GM12878 (cell line): Measurements from ENCODE around the gene ZBED1. TPM values are rescaled to one million over a fixed set of nuclear protein-coding genes. Genes with fewer than 3 reads are reported as not detected.
A peak's percentile ranks its signal among the peaks of the same experiment; 100 is the strongest.

Source experiments
- ASH2L ChIP-seq: fragments of 300-600, 200-600 bp; sonication (generic); IDR thresholded peaks from 2 replicates; pipeline ENCODE4 v1.6.1; 2017; ENCODE audit warnings: low read depth, mild to moderate bottlenecking, borderline replicate concordance
- BCL11A ChIP-seq: IDR thresholded peaks from 2 replicates; pipeline ENCODE4 v1.6.1; 2011; ENCODE audit warnings: low read depth, low read length
- BMI1 ChIP-seq: fragments of 450-650 bp; IDR thresholded peaks from 2 replicates; pipeline ENCODE4 v1.6.1; 2016; ENCODE audit warnings: mild to moderate bottlenecking, moderate library complexity, borderline replicate concordance
- CBX5 ChIP-seq: sonication (generic); IDR thresholded peaks from 2 replicates; pipeline ENCODE4 v1.6.1; 2016; ENCODE audit warnings: low read depth, moderate library complexity, mild to moderate bottlenecking, inconsistent platforms
- CEBPB ChIP-seq, 2 experiments: fragments of 150-350 bp in 1 of 2; IDR thresholded peaks; 2 replicates each; pipeline ENCODE4 v1.6.1; 2012 to 2014; ENCODE audit warnings: low read depth in 2 of 2, low read length in 2 of 2, borderline replicate concordance in 1 of 2, inconsistent platforms in 1 of 2
- GATAD2B ChIP-seq: fragments of 450-650 bp; conservative IDR thresholded peaks from 2 replicates; pipeline ENCODE4 v1.6.1; 2017; ENCODE audit warnings: low read depth, mild to moderate bottlenecking, moderate library complexity
- JUNB ChIP-seq: IDR thresholded peaks from 2 replicates; pipeline ENCODE4 v1.6.1; 2016; ENCODE audit warnings: antibody characterized with exemption, mild to moderate bottlenecking
- KDM1A ChIP-seq: fragments of 200-600 bp; sonication (generic); IDR thresholded peaks from 2 replicates; pipeline ENCODE4 v1.6.1; 2016; ENCODE audit warnings: borderline replicate concordance
- NBN ChIP-seq: fragments of 450-650 bp; IDR thresholded peaks from 2 replicates; pipeline ENCODE4 v1.6.1; 2016
- NR2F1 ChIP-seq: fragments of 450-650 bp; conservative IDR thresholded peaks from 2 replicates; pipeline ENCODE4 v1.6.1; 2017; ENCODE audit warnings: mild to moderate bottlenecking
- RAD21 ChIP-seq: IDR thresholded peaks from 2 replicates; pipeline ENCODE4 v1.6.1; 2011; ENCODE audit warnings: mild to moderate bottlenecking, low read depth, low read length, moderate library complexity; ENCODE audit not compliant: insufficient read depth
- RCOR1 ChIP-seq: conservative IDR thresholded peaks from 2 replicates; pipeline ENCODE4 v1.6.1; 2012; ENCODE audit warnings: low read depth, low read length, improper control_type of control experiment
- SMARCA5 ChIP-seq: fragments of 450-650 bp; IDR thresholded peaks from 2 replicates; pipeline ENCODE4 v1.6.1; 2017; ENCODE audit warnings: mild to moderate bottlenecking
- SREBF2 ChIP-seq: IDR thresholded peaks from 2 replicates; pipeline ENCODE4 v1.6.1; 2012; ENCODE audit warnings: mild to moderate bottlenecking, low read length
- ZSCAN29 ChIP-seq: fragments of 450-650 bp; IDR thresholded peaks from 2 replicates; pipeline ENCODE4 v1.6.1; 2017; ENCODE audit warnings: mild to moderate bottlenecking, moderate library complexity
- polyA plus RNA-seq, 11 experiments: library from polyadenylated mRNA; depleted of rRNA in 4 of 11; unstranded in 6 of 11; stranded (reverse) in 5 of 11; fragments of >200 nt; fragmentation: Nextera tagmentation in 4 of 11; fragmentation: Illumina TruSeq in 1 of 11; extraction: Ambion mirVana in 4 of 11; extraction: Trizol in 1 of 11; gene quantifications; 1 replicate in 1 of 11; 2 replicates in 10 of 11; pipeline versions ENCODE4 v1.2.1 to v1.2.3, GENCODE V29; 2011 to 2016; ENCODE audit warnings: inconsistent platforms in 2 of 11, missing spikeins in 2 of 11, low read depth in 1 of 11
- total RNA-seq, 4 experiments: library from RNA; depleted of rRNA in 3 of 4; stranded (reverse); fragments of >200 nt in 3 of 4; fragmentation: Illumina TruSeq in 1 of 4; extraction: Trizol in 1 of 4; gene quantifications; 2 replicates each; pipeline versions ENCODE4 v1.2.1 to v1.2.3, GENCODE V29; 2013 to 2021
- TF ChIP-seq, protein P1 (sequence below): fragments of 450-650 bp; IDR thresholded peaks from 2 replicates; pipeline ENCODE4 v1.6.1; 2017; ENCODE audit warnings: mild to moderate bottlenecking, low read depth, inconsistent platforms; ENCODE audit not compliant: poor library complexity, severe bottlenecking
- TF ChIP-seq, protein P2 (sequence below): fragments of 450-650 bp; IDR thresholded peaks from 2 replicates; pipeline ENCODE4 v1.6.1; 2018; ENCODE audit warnings: borderline replicate concordance, mild to moderate bottlenecking; ENCODE audit not compliant: partially characterized antibody
- TF ChIP-seq, protein P3 (sequence below): IDR thresholded peaks from 2 replicates; pipeline ENCODE4 v1.6.1; 2012; ENCODE audit warnings: low read depth, low read length, improper control_type of control experiment
- TF ChIP-seq, protein P4 (sequence below): IDR thresholded peaks from 2 replicates; pipeline ENCODE4 v1.6.1; 2012; ENCODE audit warnings: mild to moderate bottlenecking, low read depth, low read length
- TF ChIP-seq, protein P5 (sequence below): IDR thresholded peaks from 2 replicates; pipeline ENCODE4 v1.6.1; 2012; ENCODE audit warnings: low read length, inconsistent platforms

ZBED1 gene
- total and polyA plus RNA-seq, 10 of the 15 experiments (the other 5 are each of a cell fraction or from before 2014, with no cell fraction given) = 1.9 to 75.5 (median 40.5) TPM

DNA sequence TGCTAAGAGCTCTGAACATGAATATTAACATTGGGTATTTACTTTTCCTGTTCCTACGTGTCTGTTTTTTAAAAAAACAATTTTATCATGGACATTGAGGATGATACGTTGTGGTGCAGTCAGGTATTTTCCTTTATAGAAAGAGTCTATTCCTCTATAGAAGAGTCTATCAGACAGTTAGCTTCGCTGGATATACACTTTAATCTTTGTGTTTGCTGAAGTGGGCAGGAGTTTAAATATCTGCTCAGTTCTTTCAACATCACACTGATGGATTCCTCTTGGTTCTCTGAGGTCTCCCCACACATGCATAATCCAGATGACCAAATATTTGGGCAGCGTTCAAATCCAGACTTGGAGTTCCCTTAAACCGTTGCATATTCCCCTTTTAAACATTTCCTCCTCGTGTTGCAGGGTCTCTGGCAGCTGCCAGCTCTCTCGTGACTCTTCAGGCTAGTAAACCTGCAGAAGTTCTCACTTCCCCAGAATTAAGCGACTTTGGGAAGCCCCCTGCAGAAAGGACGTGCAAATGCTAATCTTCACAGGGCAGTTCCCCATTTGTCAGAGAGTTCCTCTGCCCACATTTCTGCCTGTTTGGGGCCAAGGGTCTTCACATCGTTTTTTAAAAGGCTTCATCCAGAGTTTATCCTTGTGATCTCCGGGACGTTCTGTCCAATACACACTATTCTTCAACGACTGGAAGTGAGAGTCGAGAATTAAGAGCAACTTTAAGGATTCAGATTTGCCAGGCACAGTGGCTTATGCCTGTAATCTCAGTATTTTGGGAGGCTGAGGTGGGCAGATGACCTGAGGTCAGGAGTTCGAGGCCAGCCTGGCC is 20.5 kb upstream of the ZBED1 start (continued):
- TF ChIP-seq KDM1A (no peak), NBN (peak; percentile 72; the same call in 1 of the 2 replicates), BCL11A (peak; percentile 98), ASH2L (0 out of 2 replicates have a peak, but pooled peaks have one; percentile 26), ZSCAN29 (no peak), CEBPB (IDR thresholded peaks at IDR 0.05; ENCODE audit: borderline replicate concordance in 1 of 2, low read depth in 2 of 2, low read length in 2 of 2) (0 out of 4 replicates have a peak, but pooled peaks of 1 of the 2 experiments have one; percentile 58), NR2F1 (peak; percentile 95), GATAD2B (peak; percentile 89), RCOR1 (0 out of 2 replicates have a peak, but pooled peaks have one; percentile 39), SMARCA5 (peak; percentile 73), CBX5 (peak; percentile 16; the same call in 1 of the 2 replicates), BMI1 (peak; percentile 56), SREBF2 (no peak), JUNB (peak; percentile 37; the same call in 1 of the 2 replicates), RAD21 (peak; percentile 23; the same call in 1 of the 2 replicates)
- TF ChIP-seq, protein P1, sequence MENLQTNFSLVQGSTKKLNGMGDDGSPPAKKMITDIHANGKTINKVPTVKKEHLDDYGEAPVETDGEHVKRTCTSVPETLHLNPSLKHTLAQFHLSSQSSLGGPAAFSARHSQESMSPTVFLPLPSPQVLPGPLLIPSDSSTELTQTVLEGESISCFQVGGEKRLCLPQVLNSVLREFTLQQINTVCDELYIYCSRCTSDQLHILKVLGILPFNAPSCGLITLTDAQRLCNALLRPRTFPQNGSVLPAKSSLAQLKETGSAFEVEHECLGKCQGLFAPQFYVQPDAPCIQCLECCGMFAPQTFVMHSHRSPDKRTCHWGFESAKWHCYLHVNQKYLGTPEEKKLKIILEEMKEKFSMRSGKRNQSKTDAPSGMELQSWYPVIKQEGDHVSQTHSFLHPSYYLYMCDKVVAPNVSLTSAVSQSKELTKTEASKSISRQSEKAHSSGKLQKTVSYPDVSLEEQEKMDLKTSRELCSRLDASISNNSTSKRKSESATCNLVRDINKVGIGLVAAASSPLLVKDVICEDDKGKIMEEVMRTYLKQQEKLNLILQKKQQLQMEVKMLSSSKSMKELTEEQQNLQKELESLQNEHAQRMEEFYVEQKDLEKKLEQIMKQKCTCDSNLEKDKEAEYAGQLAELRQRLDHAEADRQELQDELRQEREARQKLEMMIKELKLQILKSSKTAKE = peak; percentile 73
- TF ChIP-seq, protein P2, sequence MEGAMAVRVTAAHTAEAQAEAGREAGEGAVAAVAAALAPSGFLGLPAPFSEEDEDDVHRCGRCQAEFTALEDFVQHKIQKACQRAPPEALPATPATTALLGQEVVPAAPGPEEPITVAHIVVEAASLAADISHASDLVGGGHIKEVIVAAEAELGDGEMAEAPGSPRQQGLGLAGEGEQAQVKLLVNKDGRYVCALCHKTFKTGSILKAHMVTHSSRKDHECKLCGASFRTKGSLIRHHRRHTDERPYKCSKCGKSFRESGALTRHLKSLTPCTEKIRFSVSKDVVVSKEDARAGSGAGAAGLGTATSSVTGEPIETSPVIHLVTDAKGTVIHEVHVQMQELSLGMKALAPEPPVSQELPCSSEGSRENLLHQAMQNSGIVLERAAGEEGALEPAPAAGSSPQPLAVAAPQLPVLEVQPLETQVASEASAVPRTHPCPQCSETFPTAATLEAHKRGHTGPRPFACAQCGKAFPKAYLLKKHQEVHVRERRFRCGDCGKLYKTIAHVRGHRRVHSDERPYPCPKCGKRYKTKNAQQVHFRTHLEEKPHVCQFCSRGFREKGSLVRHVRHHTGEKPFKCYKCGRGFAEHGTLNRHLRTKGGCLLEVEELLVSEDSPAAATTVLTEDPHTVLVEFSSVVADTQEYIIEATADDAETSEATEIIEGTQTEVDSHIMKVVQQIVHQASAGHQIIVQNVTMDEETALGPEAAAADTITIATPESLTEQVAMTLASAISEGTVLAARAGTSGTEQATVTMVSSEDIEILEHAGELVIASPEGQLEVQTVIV = no peak
- TF ChIP-seq, protein P3, sequence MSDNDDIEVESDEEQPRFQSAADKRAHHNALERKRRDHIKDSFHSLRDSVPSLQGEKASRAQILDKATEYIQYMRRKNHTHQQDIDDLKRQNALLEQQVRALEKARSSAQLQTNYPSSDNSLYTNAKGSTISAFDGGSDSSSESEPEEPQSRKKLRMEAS = peak; percentile 81; the same call in 1 of the 2 replicates
- TF ChIP-seq, protein P4, sequence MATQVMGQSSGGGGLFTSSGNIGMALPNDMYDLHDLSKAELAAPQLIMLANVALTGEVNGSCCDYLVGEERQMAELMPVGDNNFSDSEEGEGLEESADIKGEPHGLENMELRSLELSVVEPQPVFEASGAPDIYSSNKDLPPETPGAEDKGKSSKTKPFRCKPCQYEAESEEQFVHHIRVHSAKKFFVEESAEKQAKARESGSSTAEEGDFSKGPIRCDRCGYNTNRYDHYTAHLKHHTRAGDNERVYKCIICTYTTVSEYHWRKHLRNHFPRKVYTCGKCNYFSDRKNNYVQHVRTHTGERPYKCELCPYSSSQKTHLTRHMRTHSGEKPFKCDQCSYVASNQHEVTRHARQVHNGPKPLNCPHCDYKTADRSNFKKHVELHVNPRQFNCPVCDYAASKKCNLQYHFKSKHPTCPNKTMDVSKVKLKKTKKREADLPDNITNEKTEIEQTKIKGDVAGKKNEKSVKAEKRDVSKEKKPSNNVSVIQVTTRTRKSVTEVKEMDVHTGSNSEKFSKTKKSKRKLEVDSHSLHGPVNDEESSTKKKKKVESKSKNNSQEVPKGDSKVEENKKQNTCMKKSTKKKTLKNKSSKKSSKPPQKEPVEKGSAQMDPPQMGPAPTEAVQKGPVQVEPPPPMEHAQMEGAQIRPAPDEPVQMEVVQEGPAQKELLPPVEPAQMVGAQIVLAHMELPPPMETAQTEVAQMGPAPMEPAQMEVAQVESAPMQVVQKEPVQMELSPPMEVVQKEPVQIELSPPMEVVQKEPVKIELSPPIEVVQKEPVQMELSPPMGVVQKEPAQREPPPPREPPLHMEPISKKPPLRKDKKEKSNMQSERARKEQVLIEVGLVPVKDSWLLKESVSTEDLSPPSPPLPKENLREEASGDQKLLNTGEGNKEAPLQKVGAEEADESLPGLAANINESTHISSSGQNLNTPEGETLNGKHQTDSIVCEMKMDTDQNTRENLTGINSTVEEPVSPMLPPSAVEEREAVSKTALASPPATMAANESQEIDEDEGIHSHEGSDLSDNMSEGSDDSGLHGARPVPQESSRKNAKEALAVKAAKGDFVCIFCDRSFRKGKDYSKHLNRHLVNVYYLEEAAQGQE = no peak
- TF ChIP-seq, protein P5, sequence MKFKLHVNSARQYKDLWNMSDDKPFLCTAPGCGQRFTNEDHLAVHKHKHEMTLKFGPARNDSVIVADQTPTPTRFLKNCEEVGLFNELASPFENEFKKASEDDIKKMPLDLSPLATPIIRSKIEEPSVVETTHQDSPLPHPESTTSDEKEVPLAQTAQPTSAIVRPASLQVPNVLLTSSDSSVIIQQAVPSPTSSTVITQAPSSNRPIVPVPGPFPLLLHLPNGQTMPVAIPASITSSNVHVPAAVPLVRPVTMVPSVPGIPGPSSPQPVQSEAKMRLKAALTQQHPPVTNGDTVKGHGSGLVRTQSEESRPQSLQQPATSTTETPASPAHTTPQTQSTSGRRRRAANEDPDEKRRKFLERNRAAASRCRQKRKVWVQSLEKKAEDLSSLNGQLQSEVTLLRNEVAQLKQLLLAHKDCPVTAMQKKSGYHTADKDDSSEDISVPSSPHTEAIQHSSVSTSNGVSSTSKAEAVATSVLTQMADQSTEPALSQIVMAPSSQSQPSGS = peak; percentile 69
